Left forelimb (tissue), 1 donor: ENCODE results near the gene ENPP4.
A peak's percentile ranks its signal among the peaks of the same experiment; 100 is the strongest.
"Not testable (repeated sequence)": the region's sequence is repeated elsewhere in the genome, so short reads cannot be mapped to it uniquely, and the experiment has no call there.

ENCODE experiments used
- DNase-seq: peaks from one replicate; pipeline ENCODE4 v3.0.0-alpha.2; 2018; ENCODE audit warnings: low spot score

The ENPP4 gene

GRCh38 chr6:46129629-46130511, at the start of gene ENPP4:
ENPP4 (plus strand) TSS chr6:46129989; CDS start chr6:46139584, 9,595 bp downstream.
- DNase-seq = peak; percentile 82

- no peak for DNase-seq
Measured at GRCh38 chr6:46080111-46080510, 49.7 kb upstream of the ENPP4 start.

GRCh38 chr6:46085688-46086087, 44.1 kb upstream of the ENPP4 start:
- not testable (repeated sequence) for DNase-seq

GRCh38 chr6:46090115-46091079, 39.4 kb upstream of the ENPP4 start:
- no peak for DNase-seq

- no peak for DNase-seq
Measured at GRCh38 chr6:46091080-46091478, 38.7 kb upstream of the ENPP4 start.

- no peak for DNase-seq
Measured at GRCh38 chr6:46095251-46095650, 34.5 kb upstream of the ENPP4 start.

- DNase-seq = no peak
Measured at GRCh38 chr6:46097366-46097765, 32.4 kb upstream of the ENPP4 start.

- no peak for DNase-seq
Measured at GRCh38 chr6:46098678-46099077, 31.1 kb upstream of the ENPP4 start.

- no peak for DNase-seq
Measured at GRCh38 chr6:46099952-46100351, 29.8 kb upstream of the ENPP4 start.

- no peak for DNase-seq
Measured at GRCh38 chr6:46102123-46102522, 27.7 kb upstream of the ENPP4 start.

- DNase-seq = no peak
Measured at GRCh38 chr6:46103441-46104115, 26.2 kb upstream of the ENPP4 start.

- DNase-seq = no peak
Measured at GRCh38 chr6:46104209-46104608, 25.6 kb upstream of the ENPP4 start.

- DNase-seq = no peak
Measured at GRCh38 chr6:46105568-46105967, 24.2 kb upstream of the ENPP4 start.

- DNase-seq = no peak
Measured at GRCh38 chr6:46113370-46113769, 16.4 kb upstream of the ENPP4 start.

- DNase-seq = no peak
Measured at GRCh38 chr6:46115634-46116033, 14.2 kb upstream of the ENPP4 start.

GRCh38 chr6:46116289-46116688, 13.5 kb upstream of the ENPP4 start:
- no peak for DNase-seq

- DNase-seq = no peak
Measured at GRCh38 chr6:46118157-46118556, 11.6 kb upstream of the ENPP4 start.

- DNase-seq = no peak
Measured at GRCh38 chr6:46118836-46119235, 11.0 kb upstream of the ENPP4 start.

GRCh38 chr6:46119679-46120078, 10.1 kb upstream of the ENPP4 start:
- not testable (repeated sequence) for DNase-seq

GRCh38 chr6:46128476-46128875, 1.3 kb upstream of the ENPP4 start:
- DNase-seq = no peak

- no peak for DNase-seq
Measured at GRCh38 chr6:46129291-46129628, 529 bp upstream of the ENPP4 start.

GRCh38 chr6:46130666-46131065, 877 bp downstream of the ENPP4 start:
- no peak for DNase-seq
